ENCODE measurements around the gene SLC7A11.

The SLC7A11 gene

GRCh38 chr4:138202686-138203085 is 39.5 kb downstream of the SLC7A11 start:
- Mint-ChIP-seq H3K4me1 (no peaks in the 10 kb centered on the region), H3K27me3 (no peaks in the 10 kb centered on the region), H3K27ac (no peak overlapping the region), H3K9me3 (no peaks in the 10 kb centered on the region), H3K36me3 (no peaks in the 10 kb centered on the region), H3K4me3 (no peak overlapping the region)

DNA sequence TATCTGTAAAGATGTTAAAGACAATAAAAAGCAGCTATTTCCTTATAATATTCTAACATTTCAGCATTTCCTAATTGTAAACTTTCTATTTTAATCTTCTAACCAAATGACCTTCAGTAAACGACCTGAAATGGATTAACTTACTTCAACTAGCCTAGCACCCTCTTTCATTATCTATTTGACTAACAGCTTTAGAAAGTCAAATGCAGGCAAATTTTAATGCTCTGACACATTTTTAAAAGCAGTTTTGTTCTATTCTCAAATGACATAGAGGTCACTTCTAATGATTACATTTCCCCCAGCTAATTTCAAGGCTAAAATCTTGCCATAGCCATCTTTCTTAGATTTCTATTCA is 41.9 kb downstream of the SLC7A11 start:
- Mint-ChIP-seq H3K4me1 (no peaks in the 10 kb centered on the region), H3K36me3 (no peaks in the 10 kb centered on the region), H3K27me3 (no peaks in the 10 kb centered on the region), H3K4me3 (no peak overlapping the region), H3K9me3 (no peaks in the 10 kb centered on the region), H3K27ac (no peak overlapping the region)

DNA sequence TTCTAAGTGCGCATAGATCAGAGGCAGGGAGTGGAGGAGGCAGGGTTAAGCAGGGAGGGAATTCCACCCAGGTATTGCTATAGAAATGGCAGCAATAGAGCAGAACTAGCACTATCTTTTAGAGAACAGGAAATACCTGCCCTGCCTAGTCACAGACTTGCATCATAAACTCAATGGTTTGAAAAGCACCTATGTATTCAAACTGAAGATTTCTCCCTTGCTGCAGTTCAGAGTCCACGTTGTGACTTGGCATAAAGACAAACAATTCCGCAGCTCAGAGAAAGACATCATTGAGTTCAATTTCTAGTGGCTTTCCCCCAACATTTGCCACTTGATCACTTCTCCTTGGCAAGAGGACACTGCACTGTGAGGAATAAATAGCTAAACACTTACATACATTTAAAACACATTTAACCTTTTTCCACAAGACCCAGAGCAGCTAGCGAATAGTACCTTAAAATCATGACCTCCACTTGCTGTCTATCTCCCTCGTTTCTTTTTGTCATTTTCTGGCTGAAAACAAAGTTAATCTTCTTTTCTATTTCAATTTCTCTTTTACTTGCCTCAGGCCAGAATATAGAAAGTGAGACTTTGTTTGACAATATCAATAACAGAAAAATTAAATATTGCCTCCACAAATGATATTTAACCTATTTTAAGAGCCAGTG is 42.4 kb downstream of the SLC7A11 start:
- Mint-ChIP-seq H3K36me3 (no peaks in the 10 kb centered on the region), H3K9me3 (no peaks in the 10 kb centered on the region), H3K27me3 (no peaks in the 10 kb centered on the region), H3K27ac (no peak overlapping the region), H3K4me1 (no peaks in the 10 kb centered on the region), H3K4me3 (no peak overlapping the region)

DNA sequence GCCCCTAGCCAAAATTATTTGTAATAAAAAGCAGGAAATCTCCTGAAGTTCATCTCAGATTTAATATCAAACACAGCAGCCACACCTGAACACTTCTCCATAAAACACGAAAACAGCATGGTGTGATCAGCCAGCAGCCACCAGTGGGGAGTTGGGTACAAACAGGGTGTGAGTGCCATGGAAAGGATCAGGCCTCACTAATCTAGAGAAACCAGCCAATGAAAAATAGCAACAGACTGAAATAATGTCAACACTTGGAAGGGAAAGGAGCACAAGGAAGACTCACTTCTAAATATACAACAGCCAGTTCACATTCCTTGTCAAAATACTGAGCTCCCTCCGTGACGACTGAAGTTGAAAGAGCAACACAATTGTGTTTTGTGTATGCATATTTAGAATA is 46.0 kb downstream of the SLC7A11 start:
- Mint-ChIP-seq H3K4me1 (no peaks in the 10 kb centered on the region), H3K27ac (no peak overlapping the region), H3K9me3 (no peaks in the 10 kb centered on the region), H3K4me3 (no peak overlapping the region), H3K27me3 (no peaks in the 10 kb centered on the region), H3K36me3 (no peaks in the 10 kb centered on the region)

GRCh38 chr4:138193963-138194362 is 48.2 kb downstream of the SLC7A11 start:
- Mint-ChIP-seq H3K4me3 (no peak overlapping the region), H3K4me1 (no peaks in the 10 kb centered on the region), H3K36me3 (no peaks in the 10 kb centered on the region), H3K27ac (no peak overlapping the region), H3K9me3 (no peaks in the 10 kb centered on the region), H3K27me3 (no peaks in the 10 kb centered on the region)

GRCh38 chr4:138192113-138192512 is 50.0 kb downstream of the SLC7A11 start:
- Mint-ChIP-seq H3K4me3 (no peak overlapping the region), H3K4me1 (no peaks in the 10 kb centered on the region), H3K36me3 (no peaks in the 10 kb centered on the region), H3K27me3 (no peaks in the 10 kb centered on the region), H3K9me3 (no peaks in the 10 kb centered on the region), H3K27ac (no peak overlapping the region)

DNA sequence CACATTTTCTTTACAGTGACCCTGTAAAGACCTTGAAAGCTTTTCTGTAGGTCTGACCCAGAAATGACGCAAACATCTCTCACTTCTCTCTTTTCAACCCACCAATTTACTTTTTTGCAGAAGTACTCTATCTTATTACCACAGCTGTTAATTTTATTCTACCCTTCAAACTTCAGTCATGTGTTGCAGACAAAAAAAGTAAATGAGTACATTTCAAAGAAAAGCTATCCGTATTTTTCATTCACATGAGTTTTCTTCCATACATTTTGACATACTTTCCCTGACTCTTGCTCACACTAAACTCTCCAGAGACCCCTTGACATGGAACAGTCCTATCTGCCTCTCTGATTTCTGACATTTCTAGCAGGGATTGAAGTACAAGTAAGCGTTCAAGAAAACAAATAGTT is 51.7 kb downstream of the SLC7A11 start:
- Mint-ChIP-seq H3K27me3 (no peaks in the 10 kb centered on the region), H3K4me1 (no peaks in the 10 kb centered on the region), H3K4me3 (no peak overlapping the region), H3K27ac (no peak overlapping the region), H3K36me3 (no peaks in the 10 kb centered on the region), H3K9me3 (no peaks in the 10 kb centered on the region)

GRCh38 chr4:138189206-138189605 is 52.9 kb downstream of the SLC7A11 start:
- Mint-ChIP-seq H3K4me3 (no peak overlapping the region), H3K36me3 (no peaks in the 10 kb centered on the region), H3K4me1 (no peaks in the 10 kb centered on the region), H3K9me3 (no peaks in the 10 kb centered on the region), H3K27ac (no peak overlapping the region), H3K27me3 (no peaks in the 10 kb centered on the region)

GRCh38 chr4:138188406-138189084 is 53.6 kb downstream of the SLC7A11 start:
- H3K27ac Mint-ChIP-seq = no peak overlapping the region
- no peaks in the 10 kb centered on the region for H3K4me1 Mint-ChIP-seq
- H3K27me3 Mint-ChIP-seq = no peaks in the 10 kb centered on the region
- no peak overlapping the region for H3K4me3 Mint-ChIP-seq
- H3K36me3 Mint-ChIP-seq = no peaks in the 10 kb centered on the region
- no peaks in the 10 kb centered on the region for H3K9me3 Mint-ChIP-seq

DNA sequence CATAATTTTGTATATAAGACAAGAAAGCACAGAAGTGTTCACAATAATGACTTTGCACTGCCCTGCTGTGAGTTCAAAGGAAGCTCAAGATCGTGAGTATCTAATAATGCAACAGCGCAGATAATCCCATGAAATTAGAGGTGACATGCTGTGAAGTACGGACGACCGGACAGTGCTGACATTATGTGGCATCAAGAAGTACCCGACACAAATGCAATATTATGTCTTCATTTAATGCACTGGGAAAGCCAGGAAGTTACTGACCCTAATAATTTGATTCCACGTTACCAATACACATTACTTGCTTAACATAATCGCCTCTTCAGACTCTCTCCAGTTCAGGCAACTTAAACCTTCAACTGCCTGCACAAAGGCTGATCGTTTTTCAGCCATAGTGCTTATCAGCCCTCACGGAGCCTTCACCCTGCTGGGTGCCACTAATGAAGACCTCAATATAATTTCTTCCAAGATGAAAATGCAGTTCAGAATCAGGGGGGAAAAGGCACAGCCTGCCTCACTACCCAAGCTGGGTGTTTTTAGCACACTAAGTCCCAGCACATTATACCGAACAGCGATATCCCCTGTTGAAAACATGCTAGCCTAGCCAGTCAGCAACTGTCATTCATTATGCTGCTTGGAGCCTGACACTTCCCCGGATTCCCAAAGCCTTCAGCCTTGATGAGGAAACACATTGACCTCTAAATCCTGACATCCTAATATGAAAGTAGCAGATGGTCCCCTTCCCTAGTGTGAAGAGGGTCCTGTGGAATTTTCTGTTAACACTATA is 56.1 kb downstream of the SLC7A11 start:
- no peaks in the 10 kb centered on the region for H3K9me3 Mint-ChIP-seq
- H3K27ac Mint-ChIP-seq = no peak overlapping the region

GRCh38 chr4:138184886-138185285 is 57.3 kb downstream of the SLC7A11 start:
- Mint-ChIP-seq H3K4me1 (no peaks in the 10 kb centered on the region), H3K27me3 (peaks cover 2% of the 10 kb centered on the region), H3K9me3 (no peaks in the 10 kb centered on the region), H3K27ac (no peak overlapping the region), H3K36me3 (no peaks in the 10 kb centered on the region), H3K4me3 (no peak overlapping the region)

More for the DNA sequence above, 56.1 kb downstream of the SLC7A11 start:
- Mint-ChIP-seq H3K4me1 (no peaks in the 10 kb centered on the region), H3K36me3 (no peaks in the 10 kb centered on the region), H3K4me3 (no peak overlapping the region), H3K27me3 (no peaks in the 10 kb centered on the region)

DNA sequence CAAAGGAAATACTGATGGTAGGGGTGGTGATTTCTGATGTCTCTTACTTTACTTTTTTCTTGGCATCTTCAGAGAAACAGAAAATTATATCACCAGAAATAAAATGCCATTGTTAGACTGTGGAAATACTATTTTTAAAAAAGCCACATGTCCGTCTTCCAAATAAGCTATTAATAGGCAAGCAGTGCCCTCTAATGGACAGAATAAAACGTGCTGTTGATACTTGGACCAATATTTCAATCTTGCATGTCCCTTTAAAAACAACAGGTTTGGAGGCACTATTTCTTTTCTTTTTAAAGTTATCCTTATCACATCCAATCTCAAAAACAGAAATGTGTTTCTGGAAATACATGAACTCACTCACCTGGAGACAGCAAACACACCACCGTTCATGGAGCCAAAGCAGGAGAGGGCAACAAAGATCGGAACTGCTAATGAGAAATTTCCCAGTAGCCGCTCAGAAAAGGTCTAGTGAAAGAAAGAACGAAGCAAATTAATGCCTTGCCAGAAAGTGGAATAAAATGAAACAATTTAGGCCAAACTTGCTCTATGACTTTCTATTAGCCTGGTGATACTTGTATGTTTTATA is 59.2 kb downstream of the SLC7A11 start:
- H3K36me3 Mint-ChIP-seq = no peaks in the 10 kb centered on the region
- H3K4me1 Mint-ChIP-seq = no peaks in the 10 kb centered on the region
- H3K9me3 Mint-ChIP-seq = no peaks in the 10 kb centered on the region
- no peak overlapping the region for H3K27ac Mint-ChIP-seq
- peaks cover 2% of the 10 kb centered on the region for H3K27me3 Mint-ChIP-seq
- H3K4me3 Mint-ChIP-seq = no peak overlapping the region

GRCh38 chr4:138181287-138181686 is 60.9 kb downstream of the SLC7A11 start:
- Mint-ChIP-seq H3K4me3 (no peak overlapping the region), H3K36me3 (no peaks in the 10 kb centered on the region), H3K27me3 (peaks cover 2% of the 10 kb centered on the region), H3K27ac (no peak overlapping the region), H3K9me3 (no peaks in the 10 kb centered on the region), H3K4me1 (no peaks in the 10 kb centered on the region)

- Mint-ChIP-seq H3K9me3 (no peaks in the 10 kb centered on the region), H3K27ac (no peak overlapping the region), H3K27me3 (peaks cover 2% of the 10 kb centered on the region), H3K4me1 (no peaks in the 10 kb centered on the region), H3K36me3 (no peaks in the 10 kb centered on the region), H3K4me3 (no peak overlapping the region)
Measured at GRCh38 chr4:138178566-138178965, 63.6 kb downstream of the SLC7A11 start.

- Mint-ChIP-seq H3K4me3 (no peak overlapping the region), H3K27ac (no peak overlapping the region), H3K36me3 (no peaks in the 10 kb centered on the region), H3K4me1 (no peaks in the 10 kb centered on the region), H3K9me3 (no peaks in the 10 kb centered on the region), H3K27me3 (peaks cover 2% of the 10 kb centered on the region)
Measured at GRCh38 chr4:138177278-138177968, 64.7 kb downstream of the SLC7A11 start.

Data from activated naive CD4-positive, alpha-beta T cell treated with anti-CD3 and anti-CD28 coated beads, Interleukin-2, amount 50 U/mL, for 24 hours (primary cell).